Activated CD4-positive, alpha-beta T cell treated with anti-CD3 and anti-CD28 coated beads for 36 hours (primary cell): ENCODE results near the gene ATP8A1. TPM values are rescaled to one million over a fixed set of nuclear protein-coding genes. Genes with fewer than 3 reads are reported as not detected.
A peak's percentile ranks its signal among the peaks of the same experiment; 100 is the strongest.

Experiments
- ATAC-seq: fragments of 200-7000 bp; cut with Tn5 transposase; one replicate; pipeline ENCODE4 v1.10.0; 2021; ENCODE audit warnings: mild to moderate bottlenecking, moderate library complexity
- CTCF ChIA-PET: fragments of 350-600 bp; sonication (Branson Sonifier 250); formaldehyde crosslinking; loops from one replicate; lab custom pipeline; 2021; ENCODE audit warnings: antibody characterized with exemption; lab: Charles Lee
- POLR2A ChIA-PET: fragments of 350-600 bp; sonication (Branson Sonifier 250); formaldehyde crosslinking; loops from one replicate; lab custom pipeline; 2021; ENCODE audit warnings: antibody characterized with exemption, inconsistent platforms; lab: Charles Lee
- DNase-seq: peaks from one replicate; pipeline ENCODE4 v3.0.0-alpha.2; 2020
- H3K27ac Mint-ChIP-seq: one replicate; pipeline ENCODE4 v1.8.0; 2021; ENCODE audit warnings: mixed read lengths
- H3K27me3 Mint-ChIP-seq: one replicate; pipeline ENCODE4 v1.8.0; 2021; ENCODE audit warnings: mixed read lengths
- H3K36me3 Mint-ChIP-seq: one replicate; pipeline ENCODE4 v1.8.0; 2021; ENCODE audit warnings: low read depth, mixed read lengths
- H3K4me1 Mint-ChIP-seq: one replicate; pipeline ENCODE4 v1.8.0; 2021; ENCODE audit warnings: mixed read lengths
- H3K4me3 Mint-ChIP-seq: one replicate; pipeline ENCODE4 v1.8.0; 2021; ENCODE audit warnings: mild to moderate bottlenecking, moderate library complexity, mixed read lengths
- H3K9me3 Mint-ChIP-seq: one replicate; pipeline ENCODE4 v1.8.0; 2021; ENCODE audit warnings: low read depth, mixed read lengths
- intact Hi-C, 2 experiments: fragments of 100-400 bp; cut with DNase I in 1 of 2; cut with micrococcal nuclease in 1 of 2; formaldehyde crosslinking; loops; one replicate each; pipeline versions ENCODE4 v1.14.2 to v1.15.1; 2022 to 2024; cut with DNase I, micrococcal nuclease
- total RNA-seq, 2 experiments: library from RNA; stranded (reverse); gene quantifications; one replicate each; pipeline ENCODE4 v1.2.3, GENCODE V29; 2021

The ATP8A1 gene
- total RNA-seq, 2 experiments from 2014 or later = 15.1 to 21.1 TPM

DNA sequence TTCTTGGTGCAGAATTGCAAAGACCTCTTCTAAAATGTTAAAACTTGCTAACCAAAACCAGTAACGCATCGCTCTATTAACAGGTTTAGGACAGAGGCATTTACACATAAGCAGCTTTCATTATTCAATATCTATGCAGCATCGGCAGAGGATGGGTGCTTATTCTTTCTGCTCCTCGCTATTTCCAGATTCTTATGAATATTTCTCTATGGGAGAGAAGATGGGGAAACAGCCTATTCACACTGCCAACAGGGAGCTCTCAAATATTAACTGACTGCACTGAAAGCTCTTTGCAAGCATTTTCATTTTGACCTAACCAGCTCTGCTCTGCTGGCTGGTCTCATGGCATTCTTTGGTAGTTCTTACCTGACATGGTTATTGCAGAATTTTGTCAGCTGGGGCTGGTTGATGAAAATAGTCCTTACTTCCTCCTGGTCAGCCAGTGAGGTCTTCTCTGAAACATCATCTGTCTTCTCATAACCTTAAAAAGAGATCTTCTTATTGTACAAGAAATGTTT is 30.2 kb downstream of the ATP8A1 start:
- peaks cover 51% of the 10 kb centered on the region for H3K4me1 Mint-ChIP-seq
- H3K4me3 Mint-ChIP-seq = no peak overlapping the region
- H3K9me3 Mint-ChIP-seq = no peaks in the 10 kb centered on the region
- ChIA-PET POLR2A (no interaction called here), CTCF (interaction anchor here (0.8 kb wide), 2 partner anchors 15 to 38 kb away, joined by 3 to 4 read pairs; no protein-coding TSS in a partner anchor)
- H3K36me3 Mint-ChIP-seq = peaks cover 16% of the 10 kb centered on the region
- H3K27ac Mint-ChIP-seq = peak overlapping the region; percentile 49
- intact Hi-C loops = loop anchor here in 1 of 2 experiments (5.0 kb wide), 1 partner anchor 46 kb away; no protein-coding TSS in a partner anchor
- H3K27me3 Mint-ChIP-seq = no peaks in the 10 kb centered on the region
- ATAC-seq = no peak
- no peak for DNase-seq

DNA sequence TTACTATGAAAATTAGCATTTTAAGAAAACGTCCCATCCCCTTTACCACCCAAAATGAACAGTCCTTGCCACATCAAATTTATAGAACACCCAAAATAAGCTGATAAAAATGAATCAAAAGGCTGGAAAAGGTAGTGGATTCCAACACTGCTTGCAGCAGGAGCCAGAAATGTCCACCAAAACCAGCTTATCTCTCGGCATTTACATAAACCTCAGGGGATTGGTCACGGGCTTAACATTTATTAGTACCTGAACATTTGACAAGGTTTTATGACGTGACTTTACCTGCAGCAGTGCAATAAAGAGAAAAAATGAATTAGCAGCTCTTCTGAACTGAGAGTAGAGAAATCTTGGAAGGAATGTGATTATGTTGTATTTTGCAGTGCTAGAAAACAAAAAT is 31.6 kb downstream of the ATP8A1 start:
- Mint-ChIP-seq H3K4me3 (no peak overlapping the region), H3K27me3 (no peaks in the 10 kb centered on the region), H3K9me3 (no peaks in the 10 kb centered on the region), H3K27ac (no peak overlapping the region), H3K36me3 (peaks cover 18% of the 10 kb centered on the region), H3K4me1 (peaks cover 40% of the 10 kb centered on the region)
- ATAC-seq = no peak
- no peak for DNase-seq
- CTCF ChIA-PET = no interaction called here
- POLR2A ChIA-PET = no interaction called here
- intact Hi-C loops = loop anchor here in 1 of 2 experiments (5.0 kb wide), 1 partner anchor 47 kb away; no protein-coding TSS in a partner anchor

DNA sequence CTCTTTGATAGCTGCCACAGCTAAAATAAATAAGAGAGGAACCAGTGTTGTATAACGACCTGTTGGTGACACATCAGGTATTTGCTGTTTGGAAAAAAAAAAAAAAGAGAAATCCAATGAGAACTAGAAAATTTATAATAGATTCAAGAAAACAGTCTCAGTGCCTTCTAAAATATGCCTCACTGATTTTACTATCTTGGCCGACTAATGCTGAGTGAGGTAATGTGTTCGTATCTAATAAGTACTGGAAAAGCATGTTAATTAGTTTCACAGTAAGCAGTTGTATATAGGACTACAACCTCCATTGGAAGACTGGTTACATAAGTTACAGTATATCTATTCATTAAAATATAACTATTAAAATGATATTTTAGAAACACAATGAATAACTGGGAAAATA is 32.4 kb downstream of the ATP8A1 start:
- no peaks in the 10 kb centered on the region for H3K27me3 Mint-ChIP-seq
- CTCF ChIA-PET = no interaction called here
- peaks cover 36% of the 10 kb centered on the region for H3K4me1 Mint-ChIP-seq
- DNase-seq = no peak
- peaks cover 26% of the 10 kb centered on the region for H3K36me3 Mint-ChIP-seq
- no peaks in the 10 kb centered on the region for H3K9me3 Mint-ChIP-seq
- intact Hi-C loops = no loop called here
- ATAC-seq = no peak
- H3K27ac Mint-ChIP-seq = no peak overlapping the region
- H3K4me3 Mint-ChIP-seq = no peak overlapping the region
- POLR2A ChIA-PET = no interaction called here

DNA sequence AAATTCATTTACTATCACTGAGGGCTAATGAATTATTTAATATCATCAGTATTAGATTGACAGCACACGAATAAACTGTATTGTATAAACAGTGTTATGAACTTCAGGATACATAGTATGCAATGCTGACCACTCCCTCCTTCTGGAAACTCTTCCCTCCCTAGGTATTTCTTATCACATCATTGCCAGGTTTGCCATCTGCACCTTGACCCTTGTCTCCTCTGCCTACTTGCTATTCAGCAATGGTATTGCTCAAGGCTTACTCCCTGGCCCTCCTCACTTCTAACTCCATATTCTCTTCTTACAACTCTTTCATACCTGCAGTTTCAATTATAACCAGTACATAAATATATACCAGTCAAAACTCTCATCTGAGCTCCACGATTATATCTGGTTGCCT is 38.9 kb downstream of the ATP8A1 start:
- H3K4me3 Mint-ChIP-seq = no peak overlapping the region
- no peak for DNase-seq
- peaks cover 35% of the 10 kb centered on the region for H3K36me3 Mint-ChIP-seq
- no peak overlapping the region for H3K27ac Mint-ChIP-seq
- CTCF ChIA-PET = no interaction called here
- ATAC-seq = no peak
- H3K9me3 Mint-ChIP-seq = no peaks in the 10 kb centered on the region
- intact Hi-C loops = no loop called here
- POLR2A ChIA-PET = no interaction called here
- H3K4me1 Mint-ChIP-seq = no peaks in the 10 kb centered on the region
- no peaks in the 10 kb centered on the region for H3K27me3 Mint-ChIP-seq

DNA sequence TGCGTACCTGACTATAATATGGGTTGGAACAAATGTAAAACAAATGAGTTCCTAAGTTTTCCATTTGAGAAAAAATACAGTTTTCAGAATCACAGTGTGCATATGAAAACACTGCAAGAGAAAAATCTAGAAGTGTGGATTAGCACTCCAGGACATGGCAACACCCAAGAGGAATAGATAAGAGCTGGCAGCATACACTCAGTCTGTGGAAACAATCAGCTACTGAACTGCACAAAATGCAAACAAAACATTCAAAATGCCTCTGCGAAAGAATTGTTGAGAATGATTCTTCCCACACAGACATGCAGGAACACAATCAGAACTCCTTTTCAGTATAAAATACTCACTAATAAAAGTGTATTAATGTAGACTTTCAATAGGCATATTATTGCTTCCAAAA is 39.9 kb downstream of the ATP8A1 start:
- no peak overlapping the region for H3K27ac Mint-ChIP-seq
- peaks cover 32% of the 10 kb centered on the region for H3K36me3 Mint-ChIP-seq
- intact Hi-C loops = no loop called here
- POLR2A ChIA-PET = no interaction called here
- ATAC-seq (no peak), DNase-seq (no peak)
- no peaks in the 10 kb centered on the region for H3K9me3 Mint-ChIP-seq
- H3K4me3 Mint-ChIP-seq = no peak overlapping the region
- CTCF ChIA-PET = interaction anchor here (0.5 kb wide), 1 partner anchor 49 kb away, joined by 3 read pairs; no protein-coding TSS in a partner anchor
- H3K4me1 Mint-ChIP-seq = no peaks in the 10 kb centered on the region
- no peaks in the 10 kb centered on the region for H3K27me3 Mint-ChIP-seq

DNA sequence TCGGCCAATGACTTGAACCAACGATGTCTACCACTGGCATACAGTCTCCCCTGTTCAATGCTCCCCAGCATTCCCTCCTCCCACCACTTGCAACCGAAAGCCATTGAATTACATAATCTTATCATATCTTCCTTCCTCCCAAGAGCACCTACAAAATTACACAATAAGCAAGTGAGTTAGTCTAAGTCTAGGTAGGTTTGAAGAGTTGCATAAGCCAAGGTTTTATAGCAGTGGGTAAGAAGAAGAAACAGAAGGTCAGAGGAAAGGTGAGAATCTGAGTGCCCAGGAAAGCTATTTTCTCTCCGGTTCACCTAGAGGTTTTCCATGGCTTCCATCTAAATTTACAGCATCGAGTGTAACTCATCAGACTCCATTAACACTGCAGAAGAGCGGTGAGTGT is 40.3 kb downstream of the ATP8A1 start:
- H3K36me3 Mint-ChIP-seq = peaks cover 31% of the 10 kb centered on the region
- no peaks in the 10 kb centered on the region for H3K9me3 Mint-ChIP-seq
- no peak for ATAC-seq
- H3K4me3 Mint-ChIP-seq = no peak overlapping the region
- DNase-seq = no peak
- no peaks in the 10 kb centered on the region for H3K4me1 Mint-ChIP-seq
- ChIA-PET CTCF (interaction anchor here (0.5 kb wide), 1 partner anchor 48 kb away, joined by 3 read pairs; no protein-coding TSS in a partner anchor), POLR2A (no interaction called here)
- intact Hi-C loops = no loop called here
- no peaks in the 10 kb centered on the region for H3K27me3 Mint-ChIP-seq
- H3K27ac Mint-ChIP-seq = no peak overlapping the region

DNA sequence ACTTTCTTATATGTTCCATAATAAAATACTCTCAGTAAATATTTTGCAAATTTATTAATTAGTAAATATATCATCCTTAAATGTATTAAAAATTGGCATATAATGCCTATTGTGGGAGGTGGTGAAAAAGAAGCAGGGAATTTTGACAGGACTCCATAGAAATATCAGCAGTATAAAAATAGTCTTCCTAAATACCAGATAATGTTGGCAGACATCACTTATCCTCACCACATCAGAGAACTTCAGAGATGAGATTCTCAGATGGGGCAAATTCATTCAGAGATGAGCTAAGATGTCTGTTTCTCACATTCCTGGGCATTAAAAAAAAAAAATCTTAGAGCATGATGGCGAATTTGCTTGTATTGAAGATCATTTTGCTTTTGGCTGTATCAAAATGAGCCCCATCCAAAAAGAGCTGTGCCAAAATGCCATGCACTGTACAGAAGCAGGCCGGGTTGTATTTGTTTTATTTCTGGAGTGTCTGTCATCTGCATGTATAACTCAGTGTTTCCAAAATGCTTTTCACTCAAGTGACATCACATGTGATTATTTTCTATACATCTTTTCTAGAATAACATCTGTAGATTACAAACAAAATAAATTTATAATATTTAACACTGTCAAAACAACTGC is 41.7 kb downstream of the ATP8A1 start:
- H3K36me3 Mint-ChIP-seq = peaks cover 32% of the 10 kb centered on the region
- H3K27me3 Mint-ChIP-seq = no peaks in the 10 kb centered on the region
- H3K27ac Mint-ChIP-seq = no peak overlapping the region
- no peaks in the 10 kb centered on the region for H3K9me3 Mint-ChIP-seq
- no peak for DNase-seq
- ChIA-PET POLR2A (no interaction called here), CTCF (interaction anchor here (1.3 kb wide), 1 partner anchor 12 kb away, joined by 3 read pairs; no protein-coding TSS in a partner anchor)
- H3K4me1 Mint-ChIP-seq = no peaks in the 10 kb centered on the region
- no peak overlapping the region for H3K4me3 Mint-ChIP-seq
- intact Hi-C loops = no loop called here
- ATAC-seq = no peak

DNA sequence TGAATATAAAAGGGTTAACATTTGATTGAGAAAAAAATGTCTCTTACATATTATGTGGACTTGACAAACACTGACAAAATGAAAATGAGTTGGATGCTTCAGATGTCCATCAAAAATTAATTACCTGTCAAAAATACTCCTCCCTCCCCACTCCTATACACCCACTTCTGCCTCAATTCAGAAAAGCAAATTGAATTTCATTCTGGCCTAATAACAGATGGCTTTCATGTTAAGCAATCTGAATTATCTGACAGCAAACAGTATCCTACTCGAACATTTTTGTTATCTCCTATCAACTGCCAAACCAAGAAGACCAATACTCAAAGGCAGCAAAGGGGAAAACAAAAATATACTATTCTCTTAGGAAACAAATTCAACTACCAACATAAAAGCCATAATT is 44.0 kb downstream of the ATP8A1 start:
- Mint-ChIP-seq H3K4me1 (peaks cover 12% of the 10 kb centered on the region), H3K9me3 (no peaks in the 10 kb centered on the region), H3K4me3 (no peak overlapping the region), H3K27me3 (no peaks in the 10 kb centered on the region), H3K27ac (no peak overlapping the region), H3K36me3 (peaks cover 30% of the 10 kb centered on the region)
- intact Hi-C loops = no loop called here
- POLR2A ChIA-PET = no interaction called here
- CTCF ChIA-PET = no interaction called here
- ATAC-seq = no peak
- no peak for DNase-seq

DNA sequence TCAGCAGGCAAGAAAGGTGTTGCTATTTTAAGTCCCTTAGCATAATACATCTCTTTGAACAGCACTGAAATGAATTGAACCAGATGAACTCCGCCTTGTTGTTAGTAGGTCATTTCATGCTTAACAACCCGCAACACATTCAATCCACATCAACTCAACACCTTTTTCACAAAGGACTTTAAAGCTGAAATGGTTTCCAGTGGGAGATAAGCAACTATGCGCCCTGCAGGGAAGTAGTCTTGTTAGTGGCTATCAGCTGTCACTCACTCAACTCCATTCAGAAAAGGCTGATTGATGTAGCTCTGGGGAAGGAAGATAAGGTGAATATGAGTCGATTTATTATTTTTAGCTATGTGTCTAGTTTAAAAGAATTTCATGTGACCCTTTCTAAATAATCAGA is 46.0 kb downstream of the ATP8A1 start:
- no peak for ATAC-seq
- DNase-seq = no peak
- ChIA-PET POLR2A (no interaction called here), CTCF (interaction anchor here (0.7 to 1.8 kb wide), 5 partner anchors 8 to 36 kb away, joined by 3 to 5 read pairs (median 4); no protein-coding TSS in a partner anchor)
- Mint-ChIP-seq H3K36me3 (peaks cover 30% of the 10 kb centered on the region), H3K27ac (no peak overlapping the region), H3K27me3 (no peaks in the 10 kb centered on the region), H3K4me1 (peaks cover 15% of the 10 kb centered on the region), H3K4me3 (no peak overlapping the region), H3K9me3 (no peaks in the 10 kb centered on the region)
- intact Hi-C loops = no loop called here

DNA sequence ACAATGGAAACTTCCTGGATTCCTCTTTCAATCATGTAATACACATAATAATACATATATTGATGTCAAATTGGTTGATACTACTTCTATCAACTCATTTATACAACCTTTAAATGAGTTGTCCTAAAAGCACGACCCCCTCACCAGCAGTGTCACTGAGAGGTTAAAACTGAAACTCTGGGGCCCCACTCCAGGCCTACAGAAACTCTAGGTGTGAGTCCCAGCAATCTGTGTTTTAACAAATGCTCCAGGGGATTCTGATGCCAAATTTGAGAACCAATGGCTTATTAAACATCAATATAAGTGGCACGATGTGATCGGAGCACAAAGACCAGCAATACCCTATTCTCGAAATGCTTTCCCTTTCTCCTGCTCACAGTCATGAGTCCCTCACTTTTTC is 47.9 kb downstream of the ATP8A1 start:
- ChIA-PET POLR2A (no interaction called here), CTCF (interaction anchor here (0.9 kb wide), 1 partner anchor 44 kb away, joined by 3 read pairs; no protein-coding TSS in a partner anchor)
- DNase-seq = peak; percentile 15
- no peaks in the 10 kb centered on the region for H3K9me3 Mint-ChIP-seq
- H3K4me3 Mint-ChIP-seq = no peak overlapping the region
- H3K36me3 Mint-ChIP-seq = peaks cover 32% of the 10 kb centered on the region
- no peak overlapping the region for H3K27ac Mint-ChIP-seq
- H3K27me3 Mint-ChIP-seq = no peaks in the 10 kb centered on the region
- intact Hi-C loops = no loop called here
- ATAC-seq = peak; percentile 40
- peaks cover 15% of the 10 kb centered on the region for H3K4me1 Mint-ChIP-seq

DNA sequence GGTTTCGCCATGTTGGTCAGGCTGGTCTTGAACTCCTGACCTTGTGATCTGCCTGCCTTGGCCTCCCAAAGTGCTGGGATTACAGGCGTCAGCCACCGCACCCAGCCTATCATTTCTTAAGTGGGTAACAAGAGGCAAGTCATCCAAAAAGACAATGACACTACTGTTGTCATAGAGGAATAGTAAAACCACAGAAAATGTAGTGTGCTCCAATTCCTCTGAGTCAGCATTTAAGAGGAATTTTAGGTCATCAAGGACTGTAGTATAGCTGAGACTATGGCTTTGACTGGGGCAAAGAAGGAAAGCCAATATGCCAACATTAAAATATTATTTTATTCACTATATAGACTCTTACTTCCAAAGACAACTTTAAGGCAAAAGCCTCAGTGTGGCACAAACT is 48.4 kb downstream of the ATP8A1 start:
- ChIA-PET POLR2A (no interaction called here), CTCF (interaction anchor here (0.9 kb wide), 1 partner anchor 43 kb away, joined by 3 read pairs; no protein-coding TSS in a partner anchor)
- ATAC-seq (peak; percentile 43), DNase-seq (peak; percentile 13)
- Mint-ChIP-seq H3K9me3 (no peaks in the 10 kb centered on the region), H3K27ac (no peak overlapping the region), H3K4me3 (no peak overlapping the region), H3K4me1 (peaks cover 15% of the 10 kb centered on the region), H3K36me3 (peaks cover 35% of the 10 kb centered on the region), H3K27me3 (no peaks in the 10 kb centered on the region)
- intact Hi-C loops = no loop called here
